NCI-H345 treated with DMSO at 0.1 percent for 48 hours (cell line): ENCODE measurements around the gene SMG6.

Source experiments
- DNase-seq: peaks from one replicate; lab custom pipeline; 2025; ENCODE audit not compliant: unreplicated experiment; lab: John Stamatoyannopoulos, UW

SMG6 gene

GRCh38 chr17:2237521-2237921 is 66.1 kb downstream of the SMG6 start:
- DNase-seq, result no peak

- DNase-seq, result no peak
Measured at GRCh38 chr17:2235792-2236366, 67.7 kb downstream of the SMG6 start.

- no peak for DNase-seq
Measured at GRCh38 chr17:2235265-2235664, 68.3 kb downstream of the SMG6 start.

GRCh38 chr17:2233441-2233947 is 70.1 kb downstream of the SMG6 start:
- no peak for DNase-seq

- no peak for DNase-seq
Measured at GRCh38 chr17:2232244-2232638, 71.3 kb downstream of the SMG6 start.

- DNase-seq, result no peak
Measured at GRCh38 chr17:2230877-2231276, 72.7 kb downstream of the SMG6 start.

- no peak for DNase-seq
Measured at GRCh38 chr17:2227025-2227699, 76.4 kb downstream of the SMG6 start.

GRCh38 chr17:2223617-2223927 is 80.0 kb downstream of the SMG6 start:
- no peak for DNase-seq

GRCh38 chr17:2222901-2223616 is 80.5 kb downstream of the SMG6 start:
- DNase-seq, result no peak

GRCh38 chr17:2222301-2222700 is 81.3 kb downstream of the SMG6 start:
- no peak for DNase-seq

- no peak for DNase-seq
Measured at GRCh38 chr17:2218426-2218825, 85.2 kb downstream of the SMG6 start.

- DNase-seq, result no peak
Measured at GRCh38 chr17:2215616-2216364, 87.8 kb downstream of the SMG6 start.

GRCh38 chr17:2214929-2215615 is 88.5 kb downstream of the SMG6 start:
- no peak for DNase-seq

GRCh38 chr17:2214047-2214928 is 89.3 kb downstream of the SMG6 start:
- no peak for DNase-seq

GRCh38 chr17:2213291-2213960 is 90.2 kb downstream of the SMG6 start:
- peak; percentile 3 for DNase-seq

GRCh38 chr17:2212400-2212981 is 91.1 kb downstream of the SMG6 start:
- DNase-seq, result no peak

GRCh38 chr17:2211661-2212399 is 91.8 kb downstream of the SMG6 start:
- DNase-seq, result no peak

GRCh38 chr17:2210726-2211125 is 92.9 kb downstream of the SMG6 start:
- DNase-seq, result no peak
